Dermis microvascular lymphatic vessel endothelial cell (primary cell): Measurements from ENCODE around the gene PARG. TPM values are rescaled to one million over a fixed set of nuclear protein-coding genes. Genes with fewer than 3 reads are reported as not detected.
"Not testable (repeated sequence)": the region's sequence is repeated elsewhere in the genome, so short reads cannot be mapped to it uniquely, and the experiment has no call there.

Experiments
- DNase-seq, 2 donors: peaks; one replicate each; pipeline versions ENCODE4 v3.0.0 to v3.0.0-alpha.2; 2010; ENCODE audit warnings: low read depth in 2 of 2
- total RNA-seq: library from RNA; depleted of rRNA; stranded (reverse); fragments of >200 nt; gene quantifications from 2 replicates; pipeline ENCODE4 v1.2.1, GENCODE V29; 2014

PARG gene
- 19.4 and 21.9 TPM in 2 replicates for total RNA-seq

DNA sequence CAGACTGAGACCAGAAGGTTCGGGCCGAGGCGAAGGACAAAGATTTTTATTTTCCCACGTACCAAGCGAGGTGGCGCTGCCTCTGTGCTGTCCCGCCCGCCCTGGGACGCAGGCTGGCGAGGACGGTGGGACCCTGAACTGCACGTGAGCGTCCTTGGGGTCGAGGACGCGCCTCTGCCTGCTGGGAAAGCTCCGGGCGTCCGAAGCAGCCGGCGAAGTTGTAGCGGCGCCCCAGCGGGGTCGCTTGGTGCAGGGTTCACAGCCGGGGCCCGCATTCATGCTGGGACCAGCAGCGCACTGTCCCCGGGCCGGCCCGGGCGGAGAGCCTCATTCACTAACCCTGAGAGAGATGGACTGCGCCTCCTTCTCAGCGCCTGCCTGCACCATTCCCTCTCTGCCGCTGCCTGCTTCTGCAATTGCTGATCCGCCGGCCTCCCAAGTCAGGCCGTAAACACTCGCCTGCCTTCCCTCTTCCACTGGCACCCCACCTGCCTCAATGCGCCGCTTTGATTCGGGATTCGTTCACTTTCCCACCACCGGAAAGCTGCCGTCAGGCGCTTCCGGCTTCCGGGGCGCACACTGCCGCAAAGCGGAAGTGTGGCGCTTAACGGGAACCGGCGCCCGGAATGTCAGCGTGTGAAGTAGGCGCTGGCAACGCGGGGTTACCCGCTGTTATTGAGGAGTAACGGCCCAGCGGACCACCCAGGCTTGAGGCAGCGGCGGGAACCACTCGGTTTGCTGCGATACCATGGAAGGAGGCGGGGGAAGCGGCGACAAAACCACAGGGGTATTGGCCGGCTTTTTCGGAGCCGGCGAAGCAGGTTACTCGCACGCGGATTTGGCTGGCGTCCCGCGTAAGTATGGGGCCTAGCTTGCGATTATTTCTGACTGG lies at the start of gene PARG, which contains the start of gene TIMM23B:
TSS of gene PARG (minus strand) at position 581 of the 892 bp plus-strand sequence. CDS start at position 279, 302 bp downstream.
TSS of gene TIMM23B (plus strand) at position 607 of the 892 bp plus-strand sequence. CDS start at position 749, 142 bp downstream.
- peak; percentile 51 to 84 for DNase-seq

DNA sequence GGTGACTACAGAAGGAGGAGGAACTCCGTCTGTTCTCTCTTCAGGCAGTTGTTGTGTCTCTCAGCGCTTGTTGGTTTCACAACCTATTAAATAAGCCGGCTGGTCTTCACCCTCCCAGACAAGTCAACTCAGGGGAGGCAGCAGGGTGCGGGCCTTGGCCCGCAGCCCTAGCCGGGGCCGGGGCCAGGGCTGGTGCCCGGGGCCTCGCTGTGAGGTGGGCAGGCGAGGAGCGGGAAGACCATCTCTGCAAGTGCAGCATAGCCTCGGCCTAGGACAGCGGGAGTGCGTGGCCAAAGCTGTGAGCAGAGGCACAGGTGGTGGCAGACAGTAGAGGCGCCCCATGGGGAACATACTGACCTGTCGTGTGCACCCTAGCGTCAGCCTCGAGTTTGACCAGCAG lies 46.5 kb upstream of the PARG start, which contains the start of gene AGAP6:
TSS of gene AGAP6 (plus strand) at position 31 of the 400 bp plus-strand sequence. CDS start at position 341, 310 bp downstream.
- not testable (repeated sequence) for DNase-seq

DNA sequence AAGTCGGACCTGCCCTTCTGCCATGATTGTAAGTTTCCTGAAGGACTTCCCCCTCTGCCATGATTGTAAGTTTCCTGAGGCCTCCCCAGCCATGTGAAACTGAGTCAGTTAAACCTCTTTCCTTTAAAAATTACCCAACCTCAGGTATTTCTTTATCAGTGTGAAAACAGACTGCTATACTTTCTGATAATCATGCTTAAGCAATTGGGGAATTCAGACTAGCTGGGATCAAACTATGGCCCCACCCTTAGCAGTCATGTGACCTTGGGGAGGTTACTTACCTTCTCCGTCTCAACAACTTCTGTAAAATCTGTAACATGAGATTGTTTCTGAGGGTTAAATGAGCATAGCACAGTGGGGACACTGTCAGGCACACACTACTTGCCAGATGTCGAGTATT lies 45.4 kb upstream of the PARG start:
- DNase-seq, result not testable (repeated sequence)

DNA sequence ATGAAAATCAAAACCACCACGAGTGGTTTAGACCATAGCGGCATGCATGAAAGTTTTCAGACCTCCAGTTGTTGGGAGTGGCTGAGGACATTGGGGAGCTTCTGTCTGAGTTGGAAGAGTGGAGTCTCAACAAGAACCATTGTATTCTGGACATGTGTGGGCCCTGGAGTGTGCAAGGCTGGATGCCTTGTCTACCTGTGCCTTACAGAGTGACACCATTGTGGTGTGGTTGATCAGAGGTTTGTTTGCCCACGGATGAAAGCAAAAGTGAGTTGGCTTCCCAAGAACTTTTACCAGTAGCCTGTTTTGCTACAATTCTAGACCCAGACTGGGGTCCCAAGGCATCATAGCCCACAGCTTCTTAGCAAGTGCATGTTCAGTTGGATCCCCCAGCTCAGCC lies 35.9 kb upstream of the PARG start:
- DNase-seq, result not testable (repeated sequence)

DNA sequence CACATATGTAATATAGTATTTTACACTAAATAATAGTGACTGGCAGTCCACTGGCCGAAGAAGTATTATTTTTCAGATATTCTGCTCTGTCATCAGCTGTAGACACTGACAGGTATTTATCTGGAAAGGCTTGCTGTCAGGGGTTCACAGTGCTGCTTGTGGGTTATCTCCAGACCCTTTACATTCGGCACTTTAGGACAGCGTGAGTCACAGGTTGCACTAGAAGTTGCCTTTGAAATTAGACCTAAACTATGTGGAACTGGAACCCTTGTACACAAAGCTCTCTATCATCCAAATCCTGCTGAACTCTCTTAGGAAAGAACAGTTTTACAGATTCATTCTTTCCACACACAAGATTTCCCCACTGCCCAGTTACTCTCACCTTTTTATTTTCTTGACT lies 30.3 kb upstream of the PARG start:
- DNase-seq, result not testable (repeated sequence)

- DNase-seq, result not testable (repeated sequence)
These were observed 29.6 kb upstream of the PARG start for GRCh38 chr10:49971466-49971865.

DNA sequence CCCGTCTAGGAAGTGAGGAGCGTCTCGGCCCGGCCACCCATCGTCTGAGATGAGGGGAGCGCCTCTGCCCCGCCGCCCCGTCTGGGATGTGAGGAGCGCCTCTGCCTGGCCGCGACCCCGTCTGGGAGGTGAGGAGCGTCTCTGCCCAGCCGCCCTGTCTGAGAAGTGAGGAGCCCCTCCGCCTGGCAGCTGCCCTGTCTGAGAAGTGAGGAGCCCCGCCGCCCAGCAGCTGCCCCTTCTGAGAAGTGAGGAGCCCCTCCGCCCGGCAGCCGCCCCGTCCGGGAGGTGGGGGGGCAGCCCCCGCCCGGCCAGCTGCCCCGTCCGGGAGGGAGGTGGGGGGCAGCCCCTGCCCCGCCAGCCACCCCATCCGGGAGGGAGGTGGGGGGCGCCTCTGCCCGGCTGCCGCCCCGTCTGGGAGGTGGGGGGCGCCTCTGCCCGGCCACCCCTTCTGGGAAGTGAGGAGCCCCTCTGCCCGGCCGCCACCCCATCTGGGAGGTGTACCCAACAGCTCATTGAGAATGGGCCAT lies 28.6 kb upstream of the PARG start:
- not testable (repeated sequence) for DNase-seq

DNA sequence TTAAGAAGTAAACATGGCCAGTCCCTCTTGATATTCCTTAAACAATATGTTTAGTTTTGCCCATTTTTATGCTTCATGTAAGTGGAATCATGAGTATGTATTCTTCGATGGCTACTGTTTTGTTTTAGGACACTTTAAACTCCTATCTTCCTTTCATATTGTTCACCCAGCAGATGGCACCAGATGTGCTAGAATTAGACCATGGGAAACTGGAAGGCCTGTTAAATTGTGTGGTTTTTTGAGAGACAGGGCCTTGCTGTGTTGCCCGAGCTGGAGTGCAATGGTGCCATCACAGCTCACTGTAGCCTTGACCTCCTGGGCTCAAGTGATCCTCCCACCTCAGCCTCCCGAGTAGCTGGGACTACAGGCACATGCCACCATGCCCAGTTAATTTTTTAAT lies 11.3 kb upstream of the PARG start:
- peak in 1 of 2 donors; percentile 3 for DNase-seq

- DNase-seq, result not testable (repeated sequence)
These were observed 10.2 kb upstream of the PARG start for GRCh38 chr10:49952006-49952405.

DNA sequence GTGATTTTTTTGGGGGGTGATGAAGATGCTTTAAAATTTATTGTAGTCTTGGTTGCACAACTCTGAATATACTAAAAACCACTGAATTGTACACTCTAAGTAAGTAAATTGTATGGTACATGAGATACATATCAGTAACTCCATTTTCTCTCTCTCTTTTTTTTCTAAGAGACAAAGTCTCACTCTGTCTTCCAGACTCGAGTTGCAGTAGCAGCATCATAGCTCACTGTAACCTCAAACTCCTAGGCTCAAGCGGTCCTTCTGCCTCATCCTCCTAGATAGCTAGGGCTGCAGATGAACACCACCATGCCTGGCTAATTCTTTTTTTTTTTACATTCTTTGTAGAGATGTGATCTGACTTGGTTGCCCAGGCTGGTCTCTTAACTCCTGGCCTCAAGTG lies 6.9 kb upstream of the PARG start:
- DNase-seq, result not testable (repeated sequence)

- not testable (repeated sequence) for DNase-seq
These were observed 6.3 kb upstream of the PARG start for GRCh38 chr10:49948142-49948541.

DNA sequence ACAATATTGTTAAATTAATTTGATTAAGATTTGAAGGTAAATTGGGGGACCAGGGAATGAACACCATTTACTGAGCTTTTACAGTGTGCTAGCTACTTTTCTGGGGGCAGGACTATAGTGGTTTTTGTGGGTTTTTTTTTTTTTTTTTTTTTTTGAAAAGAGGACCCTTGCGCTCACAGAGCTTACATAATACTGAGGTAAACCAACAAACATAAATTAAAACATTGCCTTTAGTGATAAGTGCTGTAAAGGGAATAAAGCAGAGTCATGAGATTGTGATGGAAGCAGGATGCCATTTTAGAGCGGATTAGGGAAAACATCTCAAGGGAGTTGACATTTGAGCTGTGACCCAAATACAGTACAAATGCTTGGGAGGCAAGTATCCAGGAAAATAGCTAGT lies 1.8 kb upstream of the PARG start:
- not testable (repeated sequence) for DNase-seq

DNA sequence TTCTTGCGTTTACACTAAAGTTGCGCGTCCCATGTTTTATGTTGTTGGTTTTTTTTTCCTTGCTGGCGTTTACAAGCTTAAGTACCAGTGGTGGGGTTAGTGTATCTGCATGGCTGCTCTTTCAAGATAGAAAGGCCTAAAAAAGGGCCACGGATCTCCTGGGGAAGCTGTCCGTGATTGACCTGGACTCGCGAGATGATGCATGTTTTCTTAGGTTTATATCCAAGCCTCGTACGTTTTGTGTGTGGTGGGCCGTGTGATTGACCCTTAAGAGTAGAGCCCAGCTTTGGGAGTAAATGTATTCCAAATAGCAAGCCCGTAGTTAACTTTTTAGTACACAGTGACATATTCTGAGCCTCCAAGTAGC lies 495 bp upstream of the PARG start:
- peak in 1 of 2 donors; percentile 39 for DNase-seq

- not testable (repeated sequence) for DNase-seq
These were observed 9.7 kb downstream of the PARG start for GRCh38 chr10:49931959-49932728.

GRCh38 chr10:49931276-49931675 lies 10.6 kb downstream of the PARG start:
- not testable (repeated sequence) for DNase-seq

GRCh38 chr10:49923572-49923971 lies 18.3 kb downstream of the PARG start:
- DNase-seq, result not testable (repeated sequence)

- not testable (repeated sequence) for DNase-seq
These were observed 19.8 kb downstream of the PARG start for GRCh38 chr10:49922041-49922440.

DNA sequence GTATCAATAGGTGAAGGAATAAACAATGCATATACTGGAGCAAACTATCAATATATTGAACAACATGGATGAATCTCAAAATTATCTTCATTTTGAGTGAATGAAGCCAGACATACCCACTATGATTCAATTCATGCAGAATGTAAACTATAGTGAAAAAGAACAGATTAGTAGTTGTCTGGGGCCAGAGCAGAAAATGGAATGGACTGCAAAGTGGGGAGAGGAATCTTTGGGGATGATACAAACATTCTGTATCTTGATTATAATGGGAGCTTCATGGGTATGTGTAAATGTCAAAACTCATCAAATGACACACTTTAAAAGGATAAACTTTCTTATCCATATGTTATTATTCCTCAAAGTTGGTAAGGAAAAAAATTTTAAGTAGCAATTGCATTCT lies 23.9 kb downstream of the PARG start:
- DNase-seq, result not testable (repeated sequence)

DNA sequence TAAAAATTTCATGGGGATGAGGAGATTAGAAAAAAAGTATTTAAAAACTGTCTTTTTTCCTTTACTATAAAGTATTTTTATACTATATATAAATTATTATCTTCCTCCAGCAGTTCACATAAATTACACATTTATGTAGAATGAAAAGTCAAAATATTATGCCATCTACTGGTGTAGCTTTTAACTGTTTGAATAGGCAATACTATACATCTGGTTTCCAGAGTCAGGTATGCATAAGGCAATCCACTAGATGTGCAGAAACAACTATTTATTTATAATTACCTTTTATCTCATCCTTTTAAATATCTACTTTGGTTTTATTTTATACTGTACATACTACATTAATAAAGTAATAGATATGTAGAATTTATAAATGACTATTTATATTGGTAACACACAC lies 25.4 kb downstream of the PARG start:
- DNase-seq, result not testable (repeated sequence)

- not testable (repeated sequence) for DNase-seq
These were observed 31.5 kb downstream of the PARG start for GRCh38 chr10:49910295-49910694.

- not testable (repeated sequence) for DNase-seq
These were observed 33.3 kb downstream of the PARG start for GRCh38 chr10:49908290-49909080.
